Ovary (tissue), 9 donors: ENCODE results near the gene STMN1. TPM values are rescaled to one million over a fixed set of nuclear protein-coding genes. Genes with fewer than 3 reads are reported as not detected.

Source experiments
- DNase-seq, 5 donors: peaks; one replicate each; pipeline ENCODE4 v3.0.0-alpha.2; 2019 to 2020
- H3K27ac ChIP-seq, 2 donors: fragments of 200-600 bp; one replicate each; pipeline versions ENCODE4 v1.5.1 to v1.8.0; 2019 to 2022
- H3K27me3 ChIP-seq: fragments of 200-600 bp; one replicate; pipeline ENCODE4 v1.8.0; 2022
- H3K36me3 ChIP-seq: fragments of 200-600 bp; sonication (generic); one replicate; pipeline ENCODE4 v1.5.1; 2019
- H3K4me1 ChIP-seq: one replicate; pipeline ENCODE4 v1.8.1; 2013; ENCODE audit warnings: mild to moderate bottlenecking, moderate library complexity; ENCODE audit not compliant: insufficient read depth
- H3K4me3 ChIP-seq: fragments of 200-600 bp; sonication (generic); one replicate; pipeline ENCODE4 v1.5.1; 2017
- H3K9me3 ChIP-seq, 2 donors: fragments of 200-600 bp in 1 of 2; sonication (generic) in 1 of 2; one replicate each; pipeline versions ENCODE4 v1.5.1 to v1.8.1; 2013 to 2019; ENCODE audit warnings: mild to moderate bottlenecking in 1 of 2, moderate library complexity in 1 of 2
- CTCF ChIP-seq, 3 donors: fragments of 450-650 bp in 2 of 3; fragments of 200-600 bp in 1 of 3; IDR thresholded peaks; one replicate each; pipeline versions ENCODE4 v1.5.1 to v1.8.0; 2016 to 2022; ENCODE audit warnings: antibody characterized with exemption in 3 of 3, mild to moderate bottlenecking in 1 of 3
- EP300 ChIP-seq: sonication (generic); formaldehyde crosslinking; IDR thresholded peaks from one replicate; pipeline ENCODE4 v1.6.1; 2017; ENCODE audit warnings: antibody characterized with exemption
- POLR2A ChIP-seq: fragments of 450-650 bp; IDR thresholded peaks from one replicate; pipeline ENCODE4 v1.6.1; 2017; ENCODE audit warnings: antibody characterized with exemption, mild to moderate bottlenecking, moderate library complexity
- WGBS, 3 donors: extraction: QIAGEN DNeasy Blood & Tissue Kit in 1 of 3; methylation state at CpG; one replicate each; pipeline versions ENCODE4 v1.1.5 to v1.1.7; 2013 to 2017; 5-methylcytosine and 5-hydroxymethylcytosine counted together
- intact Hi-C, 4 donors: fragments of 100-400 bp; cut with DNase I; formaldehyde crosslinking; loops; one replicate each; pipeline versions ENCODE4 v1.11.0 to v1.15.1; 2022 to 2023
- polyA plus RNA-seq, 2 donors: library from polyadenylated mRNA; stranded (reverse); fragments of 200-250 nt in 1 of 2; fragments of 350-450 nt in 1 of 2; fragmentation: Illumina TruSeq in 1 of 2; extraction: RNeasy Lipid Tissue Mini Kit (QIAGEN cat#74804) in 1 of 2; gene quantifications; one replicate each; pipeline ENCODE4 v1.2.3, GENCODE V29; 2013 to 2014
- total RNA-seq, 7 donors: library from RNA; depleted of rRNA in 2 of 7; stranded (reverse); fragments of >200 nt in 2 of 7; fragmentation: NEBNext Ultra II Directional in 3 of 7; extraction: Animal tissue kit (Norgen Biotek cat#: 25700) in 3 of 7; gene quantifications; one replicate each; pipeline versions ENCODE4 v1.1.0 to v1.2.4, GENCODE V29; 2016 to 2023
- donor health status: DM: no; HTN: no; CAD: no; lungs with moderate emphysema.
- donor health status: DM: no; HTN: no; CAD: no.
- donor health status: Bipolar disorder and iron deficiency.
- donor health status: DM: yes; HTN: yes; CAD: no.
- donor health status: DM: no; HTN: no; CAD: no.
- donor health status: DM: yes; HTN: yes; CAD: no.

STMN1 gene
- total and polyA plus RNA-seq, 9 donors = 59.3 to 271 (median 142) TPM

DNA sequence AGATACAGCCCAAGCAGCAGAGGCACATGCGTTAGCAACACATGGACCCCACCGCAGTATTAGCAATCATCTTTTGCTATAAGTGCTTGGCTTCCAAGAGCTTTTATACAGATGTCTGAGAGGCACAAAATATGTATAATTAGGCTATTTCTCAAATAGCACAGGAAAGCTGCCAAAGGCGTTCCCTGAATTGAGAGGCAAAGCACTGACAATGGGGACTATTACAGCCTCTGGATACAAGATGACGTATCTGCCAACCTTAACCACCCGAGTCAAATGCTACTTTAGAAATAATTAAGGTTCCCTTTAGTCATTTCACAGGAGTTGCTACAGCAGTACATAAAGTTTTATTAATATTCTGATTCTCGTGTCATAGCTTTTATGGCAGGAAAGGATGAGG, 6.4 kb downstream of the STMN1 start:
- intact Hi-C loops = loop anchor here in 3 of 4 donors (5.0 to 10.0 kb wide), 2 partner anchors 95 to 98 kb away; partner anchors contain the start of gene PAFAH2 (in 3 of the 3)
- Histone ChIP-seq H3K27ac (no peak overlapping the region), H3K36me3 (no peaks in the 10 kb centered on the region), H3K9me3 (no peaks in the 10 kb centered on the region), H3K4me3 (no peak overlapping the region), H3K4me1 (peaks cover 3% of the 10 kb centered on the region), H3K27me3 (no peaks in the 10 kb centered on the region)
- WGBS, 3 donors = 80 to 88% (median 82%) methylated on average over 6 of the region's 6 CpGs
- no peak for DNase-seq
- no peak for TF ChIP-seq POLR2A
- no peak for TF ChIP-seq EP300
- TF ChIP-seq CTCF (IDR thresholded peaks at IDR 0.05) = no peak

DNA sequence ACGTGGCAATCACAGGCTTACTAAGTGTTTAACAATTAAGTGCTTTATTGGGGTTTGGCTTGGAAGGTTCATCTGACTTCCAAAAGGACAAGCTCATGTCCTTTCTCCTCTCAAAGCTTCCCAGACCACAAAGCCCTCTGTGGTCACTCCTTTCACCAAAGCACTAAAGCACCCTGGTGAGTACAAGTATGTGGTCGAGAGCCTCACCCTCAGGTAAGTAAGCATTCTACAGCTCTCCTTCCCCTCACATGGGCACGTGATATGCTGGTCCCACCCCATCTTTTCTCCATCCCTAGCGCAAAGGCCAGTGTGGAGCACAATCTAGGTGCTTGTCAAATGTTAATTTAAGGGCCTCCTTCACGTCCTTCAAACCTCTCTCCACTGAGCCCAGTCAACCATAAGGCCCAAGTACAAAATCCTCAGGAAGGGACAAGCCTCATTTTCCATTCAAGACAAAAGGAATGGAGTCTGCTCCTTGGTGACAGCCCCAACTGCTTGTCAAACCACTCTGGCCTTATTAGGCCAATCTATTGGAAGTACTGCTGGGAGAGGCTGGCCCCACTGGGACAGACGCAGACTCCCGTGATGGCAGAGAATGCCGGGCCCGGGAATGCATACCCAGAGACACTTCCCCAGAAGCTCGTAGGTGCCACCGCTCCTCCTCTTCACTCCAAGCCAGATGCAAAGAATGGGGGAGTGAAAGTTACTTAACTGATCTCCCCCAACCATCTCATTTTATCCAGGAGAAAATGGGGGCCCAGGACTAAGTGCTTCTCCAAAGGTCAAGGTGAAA, 7.8 kb downstream of the STMN1 start:
- 75 to 79% (median 77%) methylated on average over 11 of the region's 11 CpGs for WGBS, 3 donors
- Histone ChIP-seq H3K36me3 (no peaks in the 10 kb centered on the region), H3K27ac (no peak overlapping the region), H3K4me3 (no peak overlapping the region), H3K4me1 (peaks cover 9% of the 10 kb centered on the region), H3K27me3 (no peaks in the 10 kb centered on the region), H3K9me3 (no peaks in the 10 kb centered on the region)
- TF ChIP-seq EP300 (no peak), CTCF (IDR thresholded peaks at IDR 0.05) (no peak), POLR2A (no peak)
- intact Hi-C loops = loop anchor here in 3 of 4 donors (5.0 to 10.0 kb wide), 2 partner anchors 96 to 99 kb away; partner anchors contain the start of gene PAFAH2 (in 3 of the 3)
- DNase-seq = no peak

DNA sequence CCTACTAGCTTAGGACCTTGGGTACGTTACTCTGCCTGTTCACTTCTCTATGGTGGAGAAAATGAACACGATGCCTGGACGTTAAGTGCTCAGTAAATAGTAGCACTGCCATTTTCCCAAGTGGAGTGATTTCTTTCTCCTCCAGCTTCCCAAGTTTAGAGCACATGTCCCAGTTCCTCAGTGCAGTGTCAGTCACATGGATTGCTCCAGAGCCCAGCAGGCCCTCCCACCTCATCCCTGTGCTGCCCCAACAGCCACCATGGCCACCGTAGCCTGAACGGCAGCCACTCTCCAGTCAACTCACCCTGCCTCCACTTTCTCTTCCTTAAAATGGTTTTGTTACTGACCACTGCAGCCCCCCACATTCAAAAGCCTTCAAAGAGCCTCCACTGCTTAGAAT, 8.5 kb downstream of the STMN1 start:
- no peak overlapping the region for H3K4me3 ChIP-seq
- H3K27me3 ChIP-seq = no peaks in the 10 kb centered on the region
- no peaks in the 10 kb centered on the region for H3K9me3 ChIP-seq
- peaks cover 12% of the 10 kb centered on the region for H3K4me1 ChIP-seq
- intact Hi-C loops = loop anchor here in 3 of 4 donors (5.0 to 10.0 kb wide), 2 partner anchors 97 to 100 kb away; partner anchors contain the start of gene PAFAH2 (in 3 of the 3)
- TF ChIP-seq POLR2A = no peak
- TF ChIP-seq CTCF (IDR thresholded peaks at IDR 0.05) = no peak
- TF ChIP-seq EP300 = no peak
- H3K27ac ChIP-seq = no peak overlapping the region
- no peaks in the 10 kb centered on the region for H3K36me3 ChIP-seq
- no peak for DNase-seq
- WGBS, 3 donors = 85 to 89% (median 87%) methylated on average over 5 of the region's 5 CpGs

DNA sequence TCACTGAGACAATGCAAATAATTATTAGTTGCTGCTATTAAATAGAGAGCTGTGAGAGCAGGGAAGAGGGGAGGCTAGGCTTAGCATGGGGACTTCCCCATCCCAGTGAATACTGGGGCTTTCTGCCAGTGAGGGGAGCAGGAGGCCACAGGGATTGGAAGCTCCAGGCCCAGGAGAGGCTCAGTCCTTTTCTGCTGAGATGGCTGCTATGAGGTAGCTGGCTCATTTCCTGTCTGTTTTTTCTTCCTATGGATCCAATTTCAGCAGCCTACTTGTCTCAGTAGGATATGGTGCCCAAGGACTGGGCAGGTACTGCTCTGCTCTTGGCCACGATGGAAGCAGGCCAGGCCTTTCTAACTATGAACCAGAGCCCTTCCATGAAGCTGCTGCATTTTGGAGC, 10.0 kb downstream of the STMN1 start:
- DNase-seq = no peak
- no peak overlapping the region for H3K27ac ChIP-seq
- 58 to 71% (median 67%) methylated on average over 1 of the region's 1 CpG for WGBS, 3 donors
- intact Hi-C loops = loop anchor here in 3 of 4 donors (5.0 to 10.0 kb wide), 2 partner anchors 99 to 101 kb away; partner anchors contain the start of gene PAFAH2 (in 3 of the 3)
- H3K4me3 ChIP-seq = no peak overlapping the region
- no peaks in the 10 kb centered on the region for H3K36me3 ChIP-seq
- TF ChIP-seq EP300 (no peak), POLR2A (no peak), CTCF (IDR thresholded peaks at IDR 0.05) (no peak)
- H3K9me3 ChIP-seq = no peaks in the 10 kb centered on the region
- H3K4me1 ChIP-seq = peaks cover 23% of the 10 kb centered on the region
- H3K27me3 ChIP-seq = no peaks in the 10 kb centered on the region
